HepG2 (cell line): Measurements from ENCODE around the gene MTHFD1L. TPM values are rescaled to one million over a fixed set of nuclear protein-coding genes. Genes with fewer than 3 reads are reported as not detected.

Experiments
- GABPB1 ChIP-seq: IDR thresholded peaks from 2 replicates; pipeline ENCODE4 v1.6.1; 2016; ENCODE audit warnings: mild to moderate bottlenecking, missing genetic modification reagents, moderate library complexity, missing compliant biosample characterization
- KAT2B ChIP-seq: fragments of 150-350 bp; IDR thresholded peaks from 2 replicates; pipeline ENCODE4 v1.6.1; 2014; ENCODE audit warnings: low read depth, low read length, borderline replicate concordance
- NFATC3 ChIP-seq: sonication (generic); formaldehyde crosslinking; IDR thresholded peaks from 2 replicates; pipeline ENCODE4 v1.5.1; 2020; ENCODE audit warnings: mild to moderate bottlenecking, missing genetic modification reagents
- RFX5 ChIP-seq: IDR thresholded peaks from 2 replicates; pipeline ENCODE4 v1.6.1; 2011; ENCODE audit warnings: low read depth, low read length, improper control_type of control experiment
- TP53 ChIP-seq: sonication (generic); formaldehyde crosslinking; conservative IDR thresholded peaks from 2 replicates; pipeline ENCODE4 v1.4.0; 2020; ENCODE audit warnings: missing genetic modification reagents
- U2AF2 ChIP-seq: fragments of 200-400 bp; formaldehyde crosslinking; IDR thresholded peaks from 2 replicates; pipeline ENCODE4 v1.6.1; 2017; ENCODE audit warnings: low read depth, mild to moderate bottlenecking, low read length
- ZNF75D ChIP-seq: sonication (generic); formaldehyde crosslinking; IDR thresholded peaks from 2 replicates; pipeline ENCODE4 v1.8.1; 2023; ENCODE audit warnings: missing genetic modification reagents, mild to moderate bottlenecking, borderline replicate concordance
- ZNF775 ChIP-seq: sonication (generic); formaldehyde crosslinking; IDR thresholded peaks from 2 replicates; pipeline ENCODE4 v1.4.0; 2020; ENCODE audit warnings: missing genetic modification reagents, mild to moderate bottlenecking, moderate library complexity, borderline replicate concordance
- polyA plus RNA-seq, 8 experiments: library from polyadenylated mRNA; depleted of rRNA in 3 of 8; stranded (reverse) in 7 of 8; unstranded in 1 of 8; fragments of >200 nt; fragmentation: Illumina TruSeq in 4 of 8; extraction: Trizol in 4 of 8; gene quantifications; 2 replicates each; pipeline versions ENCODE4 v1.2.1 to v1.2.3, GENCODE V29; 2011 to 2016; ENCODE audit warnings: low read depth in 4 of 8, missing spikeins in 1 of 8, mixed read lengths in 1 of 8; ENCODE audit not compliant: insufficient read depth in 1 of 8
- total RNA-seq, 5 experiments: library from RNA; depleted of rRNA; stranded (reverse); fragments of >200 nt; fragmentation: Illumina TruSeq; extraction: Trizol; gene quantifications; 2 replicates each; pipeline ENCODE4 v1.2.3, GENCODE V29; 2016; ENCODE audit warnings: low read depth in 1 of 5
- TF ChIP-seq, protein P1 (sequence below): sonication (generic); formaldehyde crosslinking; IDR thresholded peaks from 2 replicates; pipeline ENCODE4 v1.5.0; 2020; ENCODE audit warnings: mild to moderate bottlenecking, missing genetic modification reagents, borderline replicate concordance
- TF ChIP-seq, protein P2 (sequence below): sonication (generic); formaldehyde crosslinking; IDR thresholded peaks from 2 replicates; pipeline ENCODE4 v1.8.1; 2023; ENCODE audit warnings: mild to moderate bottlenecking, missing genetic modification reagents, borderline replicate concordance
- TF ChIP-seq, protein P3 (sequence below): sonication (generic); formaldehyde crosslinking; IDR thresholded peaks from 2 replicates; pipeline ENCODE4 v1.4.0; 2020; ENCODE audit warnings: missing genetic modification reagents
- TF ChIP-seq, protein P4 (sequence below): sonication (generic); formaldehyde crosslinking; conservative IDR thresholded peaks from 2 replicates; pipeline ENCODE4 v1.4.0; 2020; ENCODE audit warnings: missing genetic modification reagents
- TF ChIP-seq, protein P5 (sequence below): sonication (generic); formaldehyde crosslinking; IDR thresholded peaks from 2 replicates; pipeline ENCODE4 v1.4.0; 2020; ENCODE audit warnings: missing genetic modification reagents, mild to moderate bottlenecking, borderline replicate concordance

MTHFD1L gene
- total and polyA plus RNA-seq, 2 of the 13 experiments (the other 11 are each of a cell fraction or from before 2014, with no cell fraction given) = 24.0 to 39.6 TPM

DNA sequence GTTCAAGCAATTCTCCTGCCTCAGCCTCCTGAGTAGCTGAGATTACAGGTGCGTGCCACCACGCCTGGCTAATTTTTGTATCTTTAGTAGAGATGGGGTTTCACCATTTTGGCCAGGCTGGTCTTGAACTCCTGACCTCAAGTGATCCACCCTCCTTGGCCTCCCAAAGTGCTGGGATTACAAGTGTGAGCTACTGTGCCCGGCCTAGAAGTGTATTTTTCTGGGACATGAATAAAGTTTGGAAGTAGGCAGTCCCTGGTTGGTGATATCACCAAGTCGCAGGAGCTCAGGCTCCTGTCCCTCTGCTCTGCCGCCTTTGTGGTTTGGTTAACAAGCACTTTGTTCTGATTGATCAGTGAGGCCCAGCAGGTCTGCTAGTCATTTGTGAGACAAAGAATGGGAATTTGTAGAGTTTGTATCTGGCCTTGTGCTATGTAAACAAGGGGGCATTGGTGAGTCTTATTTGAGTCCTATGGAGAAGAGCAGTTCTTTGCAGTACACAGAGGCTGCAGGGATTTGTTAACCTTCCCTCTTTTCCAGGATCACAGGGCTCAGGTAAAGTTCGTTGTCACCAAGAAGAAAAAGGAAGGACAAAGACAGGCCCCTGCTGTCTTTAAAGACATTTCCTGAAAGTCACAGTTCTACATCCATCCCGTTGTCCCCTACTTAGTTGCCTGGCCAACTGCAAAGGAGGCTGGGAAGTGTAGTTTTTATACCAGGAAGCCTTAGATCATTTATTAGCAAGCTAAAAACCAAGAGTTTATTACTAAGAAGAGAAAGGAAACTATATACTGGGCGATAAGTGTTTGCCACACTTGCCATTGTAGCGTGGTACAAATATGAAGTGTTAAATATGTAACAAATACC, 13.1 kb downstream of the MTHFD1L start (continued):
- TF ChIP-seq, protein P1, sequence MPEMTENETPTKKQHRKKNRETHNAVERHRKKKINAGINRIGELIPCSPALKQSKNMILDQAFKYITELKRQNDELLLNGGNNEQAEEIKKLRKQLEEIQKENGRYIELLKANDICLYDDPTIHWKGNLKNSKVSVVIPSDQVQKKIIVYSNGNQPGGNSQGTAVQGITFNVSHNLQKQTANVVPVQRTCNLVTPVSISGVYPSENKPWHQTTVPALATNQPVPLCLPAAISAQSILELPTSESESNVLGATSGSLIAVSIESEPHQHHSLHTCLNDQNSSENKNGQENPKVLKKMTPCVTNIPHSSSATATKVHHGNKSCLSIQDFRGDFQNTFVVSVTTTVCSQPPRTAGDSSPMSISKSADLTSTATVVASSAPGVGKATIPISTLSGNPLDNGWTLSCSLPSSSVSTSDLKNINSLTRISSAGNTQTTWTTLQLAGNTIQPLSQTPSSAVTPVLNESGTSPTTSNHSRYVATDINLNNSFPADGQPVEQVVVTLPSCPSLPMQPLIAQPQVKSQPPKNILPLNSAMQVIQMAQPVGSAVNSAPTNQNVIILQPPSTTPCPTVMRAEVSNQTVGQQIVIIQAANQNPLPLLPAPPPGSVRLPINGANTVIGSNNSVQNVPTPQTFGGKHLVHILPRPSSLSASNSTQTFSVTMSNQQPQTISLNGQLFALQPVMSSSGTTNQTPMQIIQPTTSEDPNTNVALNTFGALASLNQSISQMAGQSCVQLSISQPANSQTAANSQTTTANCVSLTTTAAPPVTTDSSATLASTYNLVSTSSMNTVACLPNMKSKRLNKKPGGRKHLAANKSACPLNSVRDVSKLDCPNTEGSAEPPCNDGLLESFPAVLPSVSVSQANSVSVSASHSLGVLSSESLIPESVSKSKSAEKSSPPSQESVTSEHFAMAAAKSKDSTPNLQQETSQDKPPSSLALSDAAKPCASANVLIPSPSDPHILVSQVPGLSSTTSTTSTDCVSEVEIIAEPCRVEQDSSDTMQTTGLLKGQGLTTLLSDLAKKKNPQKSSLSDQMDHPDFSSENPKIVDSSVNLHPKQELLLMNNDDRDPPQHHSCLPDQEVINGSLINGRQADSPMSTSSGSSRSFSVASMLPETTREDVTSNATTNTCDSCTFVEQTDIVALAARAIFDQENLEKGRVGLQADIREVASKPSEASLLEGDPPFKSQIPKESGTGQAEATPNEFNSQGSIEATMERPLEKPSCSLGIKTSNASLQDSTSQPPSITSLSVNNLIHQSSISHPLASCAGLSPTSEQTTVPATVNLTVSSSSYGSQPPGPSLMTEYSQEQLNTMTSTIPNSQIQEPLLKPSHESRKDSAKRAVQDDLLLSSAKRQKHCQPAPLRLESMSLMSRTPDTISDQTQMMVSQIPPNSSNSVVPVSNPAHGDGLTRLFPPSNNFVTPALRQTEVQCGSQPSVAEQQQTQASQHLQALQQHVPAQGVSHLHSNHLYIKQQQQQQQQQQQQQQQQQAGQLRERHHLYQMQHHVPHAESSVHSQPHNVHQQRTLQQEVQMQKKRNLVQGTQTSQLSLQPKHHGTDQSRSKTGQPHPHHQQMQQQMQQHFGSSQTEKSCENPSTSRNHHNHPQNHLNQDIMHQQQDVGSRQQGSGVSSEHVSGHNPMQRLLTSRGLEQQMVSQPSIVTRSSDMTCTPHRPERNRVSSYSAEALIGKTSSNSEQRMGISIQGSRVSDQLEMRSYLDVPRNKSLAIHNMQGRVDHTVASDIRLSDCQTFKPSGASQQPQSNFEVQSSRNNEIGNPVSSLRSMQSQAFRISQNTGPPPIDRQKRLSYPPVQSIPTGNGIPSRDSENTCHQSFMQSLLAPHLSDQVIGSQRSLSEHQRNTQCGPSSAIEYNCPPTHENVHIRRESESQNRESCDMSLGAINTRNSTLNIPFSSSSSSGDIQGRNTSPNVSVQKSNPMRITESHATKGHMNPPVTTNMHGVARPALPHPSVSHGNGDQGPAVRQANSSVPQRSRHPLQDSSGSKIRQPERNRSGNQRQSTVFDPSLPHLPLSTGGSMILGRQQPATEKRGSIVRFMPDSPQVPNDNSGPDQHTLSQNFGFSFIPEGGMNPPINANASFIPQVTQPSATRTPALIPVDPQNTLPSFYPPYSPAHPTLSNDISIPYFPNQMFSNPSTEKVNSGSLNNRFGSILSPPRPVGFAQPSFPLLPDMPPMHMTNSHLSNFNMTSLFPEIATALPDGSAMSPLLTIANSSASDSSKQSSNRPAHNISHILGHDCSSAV (CRISPR knock-in tag) = no peak
- TF ChIP-seq, protein P2, sequence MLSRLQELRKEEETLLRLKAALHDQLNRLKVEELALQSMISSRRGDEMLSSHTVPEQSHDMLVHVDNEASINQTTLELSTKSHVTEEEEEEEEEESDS (CRISPR knock-in tag) = no peak
- 0 out of 2 replicates have a peak, but pooled peaks have one; percentile 59 for TF ChIP-seq TP53 (CRISPR knock-in tag)
- TF ChIP-seq, protein P3, sequence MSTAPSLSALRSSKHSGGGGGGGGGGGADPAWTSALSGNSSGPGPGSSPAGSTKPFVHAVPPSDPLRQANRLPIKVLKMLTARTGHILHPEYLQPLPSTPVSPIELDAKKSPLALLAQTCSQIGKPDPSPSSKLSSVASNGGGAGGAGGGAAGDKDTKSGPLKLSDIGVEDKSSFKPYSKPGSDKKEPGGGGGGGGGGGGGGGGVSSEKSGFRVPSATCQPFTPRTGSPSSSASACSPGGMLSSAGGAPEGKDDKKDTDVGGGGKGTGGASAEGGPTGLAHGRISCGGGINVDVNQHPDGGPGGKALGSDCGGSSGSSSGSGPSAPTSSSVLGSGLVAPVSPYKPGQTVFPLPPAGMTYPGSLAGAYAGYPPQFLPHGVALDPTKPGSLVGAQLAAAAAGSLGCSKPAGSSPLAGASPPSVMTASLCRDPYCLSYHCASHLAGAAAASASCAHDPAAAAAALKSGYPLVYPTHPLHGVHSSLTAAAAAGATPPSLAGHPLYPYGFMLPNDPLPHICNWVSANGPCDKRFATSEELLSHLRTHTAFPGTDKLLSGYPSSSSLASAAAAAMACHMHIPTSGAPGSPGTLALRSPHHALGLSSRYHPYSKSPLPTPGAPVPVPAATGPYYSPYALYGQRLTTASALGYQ (CRISPR knock-in tag) = peak; percentile 74; the same call in 1 of the 2 replicates
- TF ChIP-seq NFATC3 (CRISPR knock-in tag) = no peak
- no peak for TF ChIP-seq ZNF75D (CRISPR knock-in tag)
- TF ChIP-seq, protein P4, sequence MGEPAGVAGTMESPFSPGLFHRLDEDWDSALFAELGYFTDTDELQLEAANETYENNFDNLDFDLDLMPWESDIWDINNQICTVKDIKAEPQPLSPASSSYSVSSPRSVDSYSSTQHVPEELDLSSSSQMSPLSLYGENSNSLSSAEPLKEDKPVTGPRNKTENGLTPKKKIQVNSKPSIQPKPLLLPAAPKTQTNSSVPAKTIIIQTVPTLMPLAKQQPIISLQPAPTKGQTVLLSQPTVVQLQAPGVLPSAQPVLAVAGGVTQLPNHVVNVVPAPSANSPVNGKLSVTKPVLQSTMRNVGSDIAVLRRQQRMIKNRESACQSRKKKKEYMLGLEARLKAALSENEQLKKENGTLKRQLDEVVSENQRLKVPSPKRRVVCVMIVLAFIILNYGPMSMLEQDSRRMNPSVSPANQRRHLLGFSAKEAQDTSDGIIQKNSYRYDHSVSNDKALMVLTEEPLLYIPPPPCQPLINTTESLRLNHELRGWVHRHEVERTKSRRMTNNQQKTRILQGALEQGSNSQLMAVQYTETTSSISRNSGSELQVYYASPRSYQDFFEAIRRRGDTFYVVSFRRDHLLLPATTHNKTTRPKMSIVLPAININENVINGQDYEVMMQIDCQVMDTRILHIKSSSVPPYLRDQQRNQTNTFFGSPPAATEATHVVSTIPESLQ (CRISPR knock-in tag) = no peak
- TF ChIP-seq, protein P5, sequence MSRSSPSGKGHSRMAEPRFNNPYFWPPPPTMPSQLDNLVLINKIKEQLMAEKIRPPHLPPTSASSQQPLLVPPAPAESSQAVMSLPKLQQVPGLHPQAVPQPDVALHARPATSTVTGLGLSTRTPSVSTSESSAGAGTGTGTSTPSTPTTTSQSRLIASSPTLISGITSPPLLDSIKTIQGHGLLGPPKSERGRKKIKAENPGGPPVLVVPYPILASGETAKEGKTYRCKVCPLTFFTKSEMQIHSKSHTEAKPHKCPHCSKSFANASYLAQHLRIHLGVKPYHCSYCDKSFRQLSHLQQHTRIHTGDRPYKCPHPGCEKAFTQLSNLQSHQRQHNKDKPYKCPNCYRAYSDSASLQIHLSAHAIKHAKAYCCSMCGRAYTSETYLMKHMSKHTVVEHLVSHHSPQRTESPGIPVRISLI (CRISPR knock-in tag) = no peak
- no peak for TF ChIP-seq U2AF2
- TF ChIP-seq KAT2B = no peak
- no peak for TF ChIP-seq RFX5
- no peak for TF ChIP-seq ZNF775 (CRISPR knock-in tag)
- no peak for TF ChIP-seq GABPB1 (CRISPR knock-in tag)
